NCI-H2171 (cell line): ENCODE data around the gene BTN3A1.
A peak's percentile ranks its signal among the peaks of the same experiment; 100 is the strongest.
"Not testable (repeated sequence)": the region's sequence is repeated elsewhere in the genome, so short reads cannot be mapped to it uniquely, and the experiment has no call there.

Experiments
- DNase-seq: peaks from one replicate; lab custom pipeline; 2025; lab: John Stamatoyannopoulos, UW

Gene BTN3A1

GRCh38 chr6:26441977-26442376, 39.9 kb downstream of the BTN3A1 start:
- no peak for DNase-seq

GRCh38 chr6:26445934-26446667, 44.0 kb downstream of the BTN3A1 start:
- no peak for DNase-seq

DNA sequence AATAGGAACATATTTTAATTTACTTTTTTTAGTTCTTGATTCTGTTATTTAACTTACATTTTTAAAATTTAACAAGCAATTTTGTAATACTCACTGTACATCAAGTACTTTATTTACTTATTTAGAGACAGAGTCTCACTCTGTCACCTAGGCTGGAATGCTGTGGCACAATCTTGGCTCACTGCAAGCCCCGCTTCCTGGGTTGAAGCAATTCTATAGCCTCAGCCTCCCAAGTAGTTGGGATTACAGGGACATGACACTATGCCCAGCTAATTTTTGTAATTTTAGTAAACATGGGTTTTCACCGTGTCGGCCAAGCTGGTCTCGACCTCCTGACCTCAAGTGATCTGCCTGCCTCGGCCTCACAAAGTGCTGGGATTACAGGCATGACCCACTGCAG, 45.2 kb downstream of the BTN3A1 start:
- DNase-seq, result no peak

DNA sequence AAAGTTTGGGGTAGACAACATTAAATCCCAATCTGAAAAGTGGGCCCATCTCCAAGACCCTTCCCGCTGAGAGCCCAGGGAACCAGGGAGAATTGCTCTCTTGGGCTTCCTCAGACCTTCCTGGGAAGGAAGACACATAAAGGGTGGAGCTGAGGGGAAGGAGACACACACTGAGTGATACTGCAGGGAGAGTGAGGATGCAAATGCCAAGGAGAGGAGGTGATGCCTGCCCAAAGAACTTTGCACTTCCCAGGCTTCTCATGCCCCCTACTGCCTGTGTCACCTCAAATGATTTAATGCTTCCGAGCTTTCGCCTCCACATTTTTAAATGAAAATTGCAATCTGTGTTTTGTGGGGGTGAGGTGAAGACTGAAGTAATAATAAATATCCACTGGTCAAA, 48.2 kb downstream of the BTN3A1 start:
- DNase-seq, result no peak

GRCh38 chr6:26452631-26453235, 50.7 kb downstream of the BTN3A1 start:
- DNase-seq, result no peak

GRCh38 chr6:26454631-26455030, 52.6 kb downstream of the BTN3A1 start:
- DNase-seq, result no peak

DNA sequence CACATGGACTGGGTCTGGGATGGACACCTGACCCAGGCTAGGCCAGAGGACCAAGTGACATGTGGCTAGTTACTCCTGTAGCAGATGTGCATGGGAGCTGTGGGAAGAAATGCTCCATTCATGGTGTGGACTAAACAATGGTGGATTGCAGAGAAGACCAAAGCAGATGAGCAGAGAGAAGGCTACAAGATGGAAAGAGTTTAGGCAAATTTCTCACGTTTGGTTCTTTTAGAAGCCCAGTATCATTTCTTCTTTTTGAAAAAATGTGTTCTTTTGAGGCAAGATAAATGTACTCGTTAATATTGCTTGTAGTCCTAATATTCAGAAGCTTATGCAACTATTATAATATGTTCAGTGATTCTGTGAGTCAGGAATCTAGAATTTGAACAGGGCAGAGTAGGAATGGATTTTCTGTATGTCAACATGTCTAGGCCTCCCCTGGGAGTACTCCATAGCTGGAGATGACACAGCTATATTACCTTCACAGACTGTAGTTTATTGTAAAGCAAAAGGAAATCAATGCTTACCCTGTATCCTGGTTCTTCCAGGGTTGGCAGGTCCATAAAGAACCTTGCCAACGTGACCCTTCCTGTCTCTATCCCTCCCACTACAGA, 53.4 kb downstream of the BTN3A1 start:
- DNase-seq, result no peak

- DNase-seq, result no peak
Measured at GRCh38 chr6:26457264-26457805, 55.3 kb downstream of the BTN3A1 start.

DNA sequence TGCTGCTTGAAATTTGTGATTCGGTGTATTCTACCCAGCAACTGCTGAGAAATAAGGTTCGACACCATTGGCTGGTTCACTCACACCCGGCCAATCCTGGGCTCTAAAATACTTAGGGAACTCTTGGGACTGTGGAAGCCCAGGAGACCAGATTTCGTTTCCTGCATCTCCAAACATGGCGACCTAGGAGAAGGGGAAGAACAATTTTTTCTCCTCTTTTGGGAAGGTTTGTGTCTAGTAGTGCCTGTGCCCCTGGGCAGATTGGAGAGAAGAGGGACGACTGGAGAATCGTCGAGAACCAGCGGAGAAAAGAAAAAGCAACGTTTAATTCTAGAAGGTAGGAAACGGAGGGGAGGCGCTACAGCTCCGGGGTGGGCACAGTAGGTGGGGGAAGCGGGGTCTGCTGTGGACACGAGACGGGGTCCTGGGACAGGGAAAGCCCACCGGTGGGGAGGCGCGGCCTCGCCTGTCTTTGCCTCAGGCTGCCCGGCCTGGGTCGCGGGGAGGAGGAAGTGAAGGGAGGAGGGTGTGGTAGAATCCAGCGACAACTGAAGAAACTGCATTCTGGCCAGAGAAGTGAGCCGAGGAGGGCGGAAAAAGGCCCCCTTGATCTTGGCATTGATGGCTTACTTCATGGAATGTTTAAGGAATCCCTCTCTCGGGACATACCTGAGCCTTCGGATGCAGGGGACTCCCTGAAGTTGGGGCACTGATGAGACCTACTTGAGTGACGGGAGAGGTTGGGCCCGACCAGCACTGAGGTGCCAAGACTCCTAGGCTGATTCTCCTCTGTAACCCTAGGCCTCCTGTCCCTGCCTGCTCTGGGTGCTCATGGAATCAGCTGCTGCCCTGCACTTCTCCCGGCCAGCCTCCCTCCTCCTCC, 56.0 kb downstream of the BTN3A1 start, which contains the start of gene BTN2A1:
Gene BTN2A1, plus strand, starts transcription at position 150 of the 883 bp plus-strand sequence. Its CDS starts 682 bp downstream, at position 832.
- peak; percentile 82 for DNase-seq

- DNase-seq, result no peak
Measured at GRCh38 chr6:26459023-26459810, 57.1 kb downstream of the BTN3A1 start.

DNA sequence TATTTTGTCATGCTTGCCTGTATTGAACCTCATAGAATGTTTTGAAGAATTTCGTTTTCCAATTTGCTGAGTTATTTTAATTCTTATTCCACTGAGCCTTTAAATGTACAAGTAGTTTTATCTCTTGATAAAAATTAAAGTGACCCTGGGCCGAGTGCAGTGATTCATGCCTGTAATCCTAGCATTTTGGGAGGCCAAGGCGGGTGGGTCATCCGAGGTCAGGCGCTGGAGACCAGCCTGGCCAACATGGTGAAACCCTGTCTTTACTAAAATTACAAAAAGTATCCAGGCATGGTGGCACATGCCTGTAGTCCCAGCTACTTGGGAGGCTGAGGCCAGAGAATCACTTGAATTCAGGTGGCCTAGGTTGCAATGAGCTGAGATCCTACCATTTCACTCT, 59.3 kb downstream of the BTN3A1 start:
- DNase-seq, result not testable (repeated sequence)

GRCh38 chr6:26464014-26464413, 61.9 kb downstream of the BTN3A1 start:
- no peak for DNase-seq

- DNase-seq, result no peak
Measured at GRCh38 chr6:26464416-26465131, 62.5 kb downstream of the BTN3A1 start.
